Peyer's patch (tissue), 4 donors: ENCODE measurements around the gene TLE7. TPM values are rescaled to one million over a fixed set of nuclear protein-coding genes. Genes with fewer than 3 reads are reported as not detected.

Experiments
- DNase-seq, 3 donors: peaks; one replicate each; pipeline ENCODE4 v3.0.0-alpha.2; 2017 to 2019
- H3K27ac ChIP-seq, 4 donors: fragments of 200-600 bp; sonication (generic); one replicate each; pipeline ENCODE4 v1.5.1; 2016 to 2019
- H3K27me3 ChIP-seq, 2 donors: fragments of 200-600 bp; sonication (generic); one replicate each; pipeline ENCODE4 v1.5.1; 2019
- H3K36me3 ChIP-seq, 3 donors: fragments of 200-600 bp; sonication (generic); one replicate each; pipeline ENCODE4 v1.5.1; 2016 to 2019
- H3K4me1 ChIP-seq, 4 donors: fragments of 200-600 bp; sonication (generic); one replicate each; pipeline ENCODE4 v1.5.1; 2016 to 2019
- H3K4me3 ChIP-seq, 4 donors: fragments of 200-600 bp; sonication (generic); 1 replicate in 3 of 4; 2 replicates in 1 of 4; pipeline ENCODE4 v1.5.1; 2016 to 2019; ENCODE audit warnings: mild to moderate bottlenecking in 1 of 4
- H3K9me3 ChIP-seq, 4 donors: fragments of 200-600 bp; sonication (generic); one replicate each; pipeline ENCODE4 v1.5.1; 2016 to 2019; ENCODE audit warnings: mild to moderate bottlenecking in 1 of 4
- CTCF ChIP-seq, 6 experiments: fragments of 450-650 bp in 4 of 6; fragments of 200-600 bp in 2 of 6; sonication (generic) in 1 of 6; IDR thresholded peaks; one replicate each; pipeline ENCODE4 v1.5.1; 2017 to 2019; ENCODE audit warnings: antibody characterized with exemption in 6 of 6, mild to moderate bottlenecking in 3 of 6, moderate library complexity in 1 of 6
- POLR2A ChIP-seq, 2 donors: fragments of 450-650 bp; IDR thresholded peaks; one replicate each; pipeline ENCODE4 v1.5.1; 2017; ENCODE audit warnings: antibody characterized with exemption in 2 of 2, mild to moderate bottlenecking in 2 of 2, moderate library complexity in 2 of 2
- total RNA-seq, 4 donors: library from RNA; depleted of rRNA; stranded (reverse); fragments of >200 nt; gene quantifications; one replicate each; pipeline ENCODE4 v1.1.0, GENCODE V29; 2016

Gene TLE7
- total RNA-seq, 4 donors from 2014 or later, result not detected

GRCh38 chr16:71440669-71441347, 1.0 kb downstream of the TLE7 start:
- no peak for DNase-seq
- TF ChIP-seq CTCF (IDR thresholded peaks at IDR 0.05) (no peak), POLR2A (IDR thresholded peaks at IDR 0.05) (no peak)
- no peak overlapping the region for H3K27ac ChIP-seq
- no peaks in the 10 kb centered on the region for H3K36me3 ChIP-seq
- no peaks in the 10 kb centered on the region for H3K27me3 ChIP-seq
- no peak overlapping the region for H3K4me3 ChIP-seq
- H3K9me3 ChIP-seq, result peaks cover 0 to 21% (median 5%) of the 10 kb centered on the region in 4 donors
- H3K4me1 ChIP-seq, result no peaks in the 10 kb centered on the region

- Histone ChIP-seq H3K36me3 (no peaks in the 10 kb centered on the region), H3K4me1 (no peaks in the 10 kb centered on the region), H3K4me3 (no peak overlapping the region), H3K27ac (no peak overlapping the region), H3K9me3 (peaks cover 0 to 10% (median 4%) of the 10 kb centered on the region in 4 donors), H3K27me3 (no peaks in the 10 kb centered on the region)
- TF ChIP-seq CTCF (IDR thresholded peaks at IDR 0.05), result no peak
- TF ChIP-seq POLR2A (IDR thresholded peaks at IDR 0.05), result no peak
- no peak for DNase-seq
These were observed 2.3 kb downstream of the TLE7 start for GRCh38 chr16:71439523-71439922.

- Histone ChIP-seq H3K36me3 (no peaks in the 10 kb centered on the region), H3K9me3 (no peaks in the 10 kb centered on the region), H3K4me3 (no peak overlapping the region), H3K27me3 (no peaks in the 10 kb centered on the region), H3K4me1 (no peaks in the 10 kb centered on the region), H3K27ac (no peak overlapping the region)
- TF ChIP-seq POLR2A (IDR thresholded peaks at IDR 0.05) (no peak), CTCF (IDR thresholded peaks at IDR 0.05) (no peak)
- DNase-seq, result no peak
These were observed 5.4 kb downstream of the TLE7 start for GRCh38 chr16:71436473-71436872.

GRCh38 chr16:71432906-71433305, 8.9 kb downstream of the TLE7 start:
- no peaks in the 10 kb centered on the region for H3K4me1 ChIP-seq
- no peak for DNase-seq
- H3K4me3 ChIP-seq, result no peak overlapping the region

GRCh38 chr16:71431991-71432390, 9.9 kb downstream of the TLE7 start:
- Histone ChIP-seq H3K36me3 (no peaks in the 10 kb centered on the region), H3K27ac (no peak overlapping the region), H3K4me3 (no peak overlapping the region), H3K9me3 (no peaks in the 10 kb centered on the region), H3K4me1 (no peaks in the 10 kb centered on the region), H3K27me3 (no peaks in the 10 kb centered on the region)
- TF ChIP-seq POLR2A (IDR thresholded peaks at IDR 0.05) (no peak), CTCF (IDR thresholded peaks at IDR 0.05) (no peak)
- DNase-seq, result no peak

More at GRCh38 chr16:71432906-71433305, 8.9 kb downstream of the TLE7 start:
- no peaks in the 10 kb centered on the region for H3K27me3 ChIP-seq
- TF ChIP-seq CTCF (IDR thresholded peaks at IDR 0.05) (no peak), POLR2A (IDR thresholded peaks at IDR 0.05) (no peak)
- H3K9me3 ChIP-seq, result no peaks in the 10 kb centered on the region
- no peaks in the 10 kb centered on the region for H3K36me3 ChIP-seq
- no peak overlapping the region for H3K27ac ChIP-seq
